ENCODE results near the gene ZNRD2.

Gene ZNRD2

DNA sequence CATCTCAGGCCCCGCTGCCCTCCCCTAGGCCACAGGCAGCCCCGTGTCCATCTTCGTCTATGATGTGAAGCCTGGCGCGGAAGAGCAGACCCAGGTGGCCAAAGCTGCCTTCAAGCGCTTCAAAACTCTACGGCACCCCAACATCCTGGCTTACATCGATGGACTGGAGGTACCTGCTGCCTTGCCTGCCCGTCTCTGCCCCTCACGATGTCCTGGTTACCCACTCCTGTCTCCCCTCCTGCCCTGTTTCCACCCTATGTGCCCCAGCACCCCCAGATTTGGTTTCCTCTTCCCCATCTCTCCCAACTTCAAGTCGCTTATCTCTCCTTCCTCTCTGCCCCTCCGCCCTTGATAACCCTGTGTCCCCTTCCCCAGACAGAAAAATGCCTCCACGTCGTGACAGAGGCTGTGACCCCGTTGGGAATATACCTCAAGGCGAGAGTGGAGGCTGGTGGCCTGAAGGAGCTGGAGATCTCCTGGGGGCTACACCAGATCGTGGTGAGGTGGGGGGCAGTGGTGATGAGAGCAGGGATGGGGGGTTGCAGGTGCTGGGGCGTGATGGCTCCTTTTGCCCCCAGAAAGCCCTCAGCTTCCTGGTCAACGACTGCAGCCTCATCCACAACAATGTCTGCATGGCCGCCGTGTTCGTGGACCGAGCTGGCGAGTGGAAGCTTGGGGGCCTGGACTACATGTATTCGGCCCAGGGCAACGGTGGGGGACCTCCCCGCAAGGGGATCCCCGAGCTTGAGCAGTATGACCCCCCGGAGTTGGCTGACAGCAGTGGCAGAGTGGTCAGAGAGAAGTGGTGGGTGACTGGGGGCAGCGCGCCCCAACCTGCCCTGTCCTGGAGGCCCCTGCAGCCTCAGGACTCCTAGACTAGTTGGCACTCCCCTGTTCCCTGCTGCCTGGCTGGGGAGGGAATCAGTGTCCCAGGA, 44.5 kb upstream of the ZNRD2 start:
- TF ChIP-seq EZH2 (IDR thresholded peaks at IDR 0.05): no peak
- no peak for TF ChIP-seq FOXP2 (optimal IDR thresholded peaks at IDR 0.05; ENCODE audit: control extremely low read depth, extremely low read length, insufficient read depth)
- TF ChIP-seq POLR2AphosphoS5 (IDR thresholded peaks at IDR 0.05; ENCODE audit: borderline replicate concordance, low read depth, low read length): no peak
- H3K9ac ChIP-seq (ENCODE audit: insufficient read length): peak overlapping the region; percentile 97
- no peak overlapping the region for H3K27ac ChIP-seq
- peaks cover 6% of the 10 kb centered on the region; the same call in 1 of the 2 replicates for H3K36me3 ChIP-seq (ENCODE audit: insufficient read depth, low read length)
- no peaks in the 10 kb centered on the region for H3K9me3 ChIP-seq (ENCODE audit: low read depth, low read length)
- H3K4me3 ChIP-seq: peak overlapping the region; percentile 94
- DNase-seq (ENCODE audit: low read depth, low spot score): no peak

DNA sequence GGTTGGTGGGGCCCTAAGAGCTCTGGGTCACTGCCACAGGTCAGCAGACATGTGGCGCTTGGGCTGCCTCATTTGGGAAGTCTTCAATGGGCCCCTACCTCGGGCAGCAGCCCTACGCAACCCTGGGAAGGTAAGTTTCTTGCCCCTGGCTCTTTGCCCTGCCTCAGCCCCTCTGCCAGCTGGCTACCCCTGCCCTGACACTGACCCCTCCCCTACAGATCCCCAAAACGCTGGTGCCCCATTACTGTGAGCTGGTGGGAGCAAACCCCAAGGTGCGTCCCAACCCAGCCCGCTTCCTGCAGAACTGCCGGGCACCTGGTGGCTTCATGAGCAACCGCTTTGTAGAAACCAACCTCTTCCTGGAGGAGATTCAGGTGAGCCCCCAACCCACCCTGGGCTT, 43.5 kb upstream of the ZNRD2 start:
- H3K27ac ChIP-seq: no peak overlapping the region
- no peak for DNase-seq (ENCODE audit: low read depth, low spot score)
- TF ChIP-seq POLR2AphosphoS5 (IDR thresholded peaks at IDR 0.05; ENCODE audit: borderline replicate concordance, low read depth, low read length) (no peak), FOXP2 (optimal IDR thresholded peaks at IDR 0.05; ENCODE audit: control extremely low read depth, extremely low read length, insufficient read depth) (no peak), EZH2 (IDR thresholded peaks at IDR 0.05) (no peak)
- no peak overlapping the region for H3K4me3 ChIP-seq
- no peak overlapping the region for H3K9ac ChIP-seq (ENCODE audit: insufficient read length)
- no peaks in the 10 kb centered on the region for H3K9me3 ChIP-seq (ENCODE audit: low read depth, low read length)
- H3K36me3 ChIP-seq (ENCODE audit: insufficient read depth, low read length): peaks cover 6% of the 10 kb centered on the region; the same call in 1 of the 2 replicates

DNA sequence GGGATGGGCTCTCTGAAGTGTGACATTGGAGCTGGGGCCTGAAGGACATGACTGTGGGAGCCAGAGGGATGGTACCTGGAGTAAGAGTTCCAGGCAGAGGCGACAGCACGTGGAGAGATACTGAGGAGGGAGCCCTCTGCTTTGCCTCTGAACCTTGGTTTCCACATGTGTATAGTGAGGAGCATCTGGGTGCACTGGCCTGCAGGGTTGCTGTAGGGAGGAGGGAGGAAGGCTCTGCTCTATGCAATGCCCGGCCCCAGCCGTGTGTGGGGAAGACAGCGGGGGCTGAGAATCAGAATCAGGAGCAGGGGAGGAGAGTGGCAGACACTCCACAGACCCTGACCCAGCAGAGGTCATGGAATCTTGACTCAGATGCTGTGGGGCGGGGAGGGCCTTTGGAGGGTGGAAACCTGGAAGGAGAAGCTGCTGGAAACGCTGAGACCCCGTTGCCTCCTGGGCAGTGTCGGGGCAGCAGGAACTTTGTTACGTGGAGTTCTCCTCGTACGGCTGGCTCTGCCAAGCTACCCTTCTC, 41.4 kb upstream of the ZNRD2 start:
- no peak for TF ChIP-seq FOXP2 (optimal IDR thresholded peaks at IDR 0.05; ENCODE audit: control extremely low read depth, extremely low read length, insufficient read depth)
- Histone ChIP-seq H3K4me3 (no peak overlapping the region), H3K9ac (ENCODE audit: insufficient read length) (no peak overlapping the region), H3K27ac (no peak overlapping the region), H3K36me3 (ENCODE audit: insufficient read depth, low read length) (peaks cover 8% of the 10 kb centered on the region; the same call in 1 of the 2 replicates), H3K9me3 (ENCODE audit: low read depth, low read length) (no peaks in the 10 kb centered on the region)
- no peak for DNase-seq (ENCODE audit: low read depth, low spot score)

DNA sequence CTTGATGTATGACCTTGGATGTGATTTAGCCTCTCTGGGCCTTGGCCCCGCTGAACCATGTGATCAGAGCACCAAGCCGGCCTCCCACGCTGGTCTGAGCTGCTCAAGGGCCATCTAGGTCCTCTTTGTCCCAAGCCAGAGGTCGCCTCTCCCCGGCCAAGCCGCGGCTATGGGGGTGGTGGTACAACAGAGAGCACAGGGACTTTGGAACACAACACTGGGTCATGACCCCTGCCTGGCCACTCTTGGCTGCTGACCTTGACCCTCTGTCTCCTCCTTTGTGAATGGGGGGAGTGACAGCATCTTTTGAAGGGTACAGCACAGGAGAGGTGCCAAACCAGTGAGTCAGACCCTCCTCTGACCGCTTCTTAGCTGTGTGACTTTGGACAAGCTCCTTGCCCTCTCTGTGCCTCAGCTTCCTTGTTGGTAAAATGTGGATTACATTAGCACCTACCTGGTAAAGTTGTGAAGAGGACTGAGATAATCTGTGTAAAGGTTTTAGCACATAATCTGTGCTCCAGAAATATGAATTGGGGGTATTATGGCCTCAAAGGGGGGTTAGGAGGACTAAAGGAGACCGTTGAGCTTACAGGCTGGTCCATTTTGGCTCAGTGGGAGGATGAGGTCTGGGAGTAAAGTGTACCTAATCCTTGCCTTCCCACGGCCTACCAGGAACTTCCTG, 40.7 kb upstream of the ZNRD2 start:
- Histone ChIP-seq H3K9ac (ENCODE audit: insufficient read length) (no peak overlapping the region), H3K9me3 (ENCODE audit: low read depth, low read length) (no peaks in the 10 kb centered on the region), H3K36me3 (ENCODE audit: insufficient read depth, low read length) (peaks cover 8% of the 10 kb centered on the region; the same call in 1 of the 2 replicates), H3K4me3 (no peak overlapping the region), H3K27ac (no peak overlapping the region)
- DNase-seq (ENCODE audit: low read depth, low spot score): no peak
- no peak for TF ChIP-seq POLR2AphosphoS5 (IDR thresholded peaks at IDR 0.05; ENCODE audit: borderline replicate concordance, low read depth, low read length)
- TF ChIP-seq EZH2 (IDR thresholded peaks at IDR 0.05): no peak
- no peak for TF ChIP-seq FOXP2 (optimal IDR thresholded peaks at IDR 0.05; ENCODE audit: control extremely low read depth, extremely low read length, insufficient read depth)

DNA sequence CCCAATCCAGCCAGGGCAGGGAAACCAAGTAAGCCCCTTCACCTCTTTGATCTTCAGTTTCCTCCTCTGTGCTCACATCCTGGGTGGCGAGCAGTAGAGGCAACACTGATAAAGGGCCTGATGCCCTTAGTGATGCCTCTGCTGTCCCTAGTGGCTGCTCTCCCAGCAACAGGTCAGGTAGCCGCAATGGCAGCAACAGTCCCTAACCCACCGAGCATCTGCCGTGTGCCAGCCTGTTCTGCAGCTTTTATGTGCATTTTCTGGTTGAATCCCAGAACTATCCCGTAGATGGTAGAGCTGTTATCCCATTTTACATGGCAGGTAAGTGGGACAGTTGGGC, 40.1 kb upstream of the ZNRD2 start:
- H3K4me3 ChIP-seq: no peak overlapping the region
- no peaks in the 10 kb centered on the region for H3K9me3 ChIP-seq (ENCODE audit: low read depth, low read length)
- no peak for DNase-seq (ENCODE audit: low read depth, low spot score)
- no peak overlapping the region for H3K9ac ChIP-seq (ENCODE audit: insufficient read length)
- H3K27ac ChIP-seq: no peak overlapping the region
- H3K36me3 ChIP-seq (ENCODE audit: insufficient read depth, low read length): peaks cover 8% of the 10 kb centered on the region; the same call in 1 of the 2 replicates
- TF ChIP-seq FOXP2 (optimal IDR thresholded peaks at IDR 0.05; ENCODE audit: control extremely low read depth, extremely low read length, insufficient read depth): no peak
- TF ChIP-seq POLR2AphosphoS5 (IDR thresholded peaks at IDR 0.05; ENCODE audit: borderline replicate concordance, low read depth, low read length): no peak
- no peak for TF ChIP-seq EZH2 (IDR thresholded peaks at IDR 0.05)

DNA sequence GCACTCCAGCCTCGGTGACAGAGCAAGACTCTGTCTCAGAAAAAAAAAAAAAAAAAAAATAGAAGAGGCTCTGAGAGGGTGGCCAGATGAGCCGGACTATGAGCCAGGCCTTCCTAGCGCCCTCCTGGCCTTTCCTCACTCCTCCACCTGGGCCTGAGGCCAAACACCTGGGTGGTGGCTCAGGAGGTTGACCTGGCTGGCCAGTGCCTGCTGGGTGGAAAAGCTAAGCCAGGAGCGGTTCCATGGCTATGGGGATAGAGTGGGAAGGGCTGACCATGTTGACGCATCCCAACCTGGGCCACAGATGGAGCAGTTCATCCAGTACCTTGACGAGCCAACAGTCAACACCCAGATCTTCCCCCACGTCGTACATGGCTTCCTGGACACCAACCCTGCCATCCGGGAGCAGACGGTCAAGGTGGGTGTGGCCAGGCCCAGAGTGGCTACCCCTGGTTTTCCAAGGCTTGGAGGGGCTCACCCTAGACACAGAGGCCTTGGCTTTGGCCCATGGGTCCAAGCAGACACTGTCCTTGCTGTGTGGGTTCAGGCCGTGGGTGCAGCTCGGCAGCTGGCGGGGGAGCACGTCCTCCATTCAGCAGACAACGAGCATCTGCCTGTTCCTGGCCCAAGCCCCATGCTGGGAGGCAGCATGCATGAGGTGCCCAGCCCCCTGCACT, 37.8 kb upstream of the ZNRD2 start:
- Histone ChIP-seq H3K4me3 (no peak overlapping the region), H3K9ac (ENCODE audit: insufficient read length) (no peak overlapping the region), H3K27ac (no peak overlapping the region), H3K36me3 (ENCODE audit: insufficient read depth, low read length) (peaks cover 3% of the 10 kb centered on the region; the same call in 1 of the 2 replicates), H3K9me3 (ENCODE audit: low read depth, low read length) (no peaks in the 10 kb centered on the region)
- no peak for DNase-seq (ENCODE audit: low read depth, low spot score)
- TF ChIP-seq POLR2AphosphoS5 (IDR thresholded peaks at IDR 0.05; ENCODE audit: borderline replicate concordance, low read depth, low read length) (no peak), FOXP2 (optimal IDR thresholded peaks at IDR 0.05; ENCODE audit: control extremely low read depth, extremely low read length, insufficient read depth) (no peak), EZH2 (IDR thresholded peaks at IDR 0.05) (no peak)

DNA sequence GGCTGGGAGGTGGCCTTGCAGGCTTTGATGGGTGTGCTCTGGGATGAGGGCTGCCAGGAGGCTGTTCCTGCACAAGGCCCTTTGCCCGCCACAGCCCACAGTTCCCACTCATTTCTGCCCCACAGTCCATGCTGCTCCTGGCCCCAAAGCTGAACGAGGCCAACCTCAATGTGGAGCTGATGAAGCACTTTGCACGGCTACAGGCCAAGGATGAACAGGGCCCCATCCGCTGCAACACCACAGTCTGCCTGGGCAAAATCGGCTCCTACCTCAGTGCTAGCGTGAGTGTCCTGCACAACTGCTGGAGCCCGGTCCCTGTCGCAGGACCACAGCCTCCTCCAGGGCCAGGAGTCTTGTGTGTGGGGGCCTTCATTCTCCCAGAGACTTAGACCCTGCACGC, 35.2 kb upstream of the ZNRD2 start:
- no peak for DNase-seq (ENCODE audit: low read depth, low spot score)
- no peak overlapping the region for H3K27ac ChIP-seq
- no peak for TF ChIP-seq POLR2AphosphoS5 (IDR thresholded peaks at IDR 0.05; ENCODE audit: borderline replicate concordance, low read depth, low read length)
- no peak for TF ChIP-seq EZH2 (IDR thresholded peaks at IDR 0.05)
- TF ChIP-seq FOXP2 (optimal IDR thresholded peaks at IDR 0.05; ENCODE audit: control extremely low read depth, extremely low read length, insufficient read depth): no peak
- H3K9ac ChIP-seq (ENCODE audit: insufficient read length): no peak overlapping the region
- H3K9me3 ChIP-seq (ENCODE audit: low read depth, low read length): no peaks in the 10 kb centered on the region
- no peak overlapping the region for H3K4me3 ChIP-seq
- peaks cover 3% of the 10 kb centered on the region; the same call in 1 of the 2 replicates for H3K36me3 ChIP-seq (ENCODE audit: insufficient read depth, low read length)
